Measurements from ENCODE around the gene PDGFRB. TPM values are rescaled to one million over a fixed set of nuclear protein-coding genes. Genes with fewer than 3 reads are reported as not detected.

Gene PDGFRB
- total RNA-seq, 2 experiments from 2014 or later = 0.23 to 3.0 TPM

DNA sequence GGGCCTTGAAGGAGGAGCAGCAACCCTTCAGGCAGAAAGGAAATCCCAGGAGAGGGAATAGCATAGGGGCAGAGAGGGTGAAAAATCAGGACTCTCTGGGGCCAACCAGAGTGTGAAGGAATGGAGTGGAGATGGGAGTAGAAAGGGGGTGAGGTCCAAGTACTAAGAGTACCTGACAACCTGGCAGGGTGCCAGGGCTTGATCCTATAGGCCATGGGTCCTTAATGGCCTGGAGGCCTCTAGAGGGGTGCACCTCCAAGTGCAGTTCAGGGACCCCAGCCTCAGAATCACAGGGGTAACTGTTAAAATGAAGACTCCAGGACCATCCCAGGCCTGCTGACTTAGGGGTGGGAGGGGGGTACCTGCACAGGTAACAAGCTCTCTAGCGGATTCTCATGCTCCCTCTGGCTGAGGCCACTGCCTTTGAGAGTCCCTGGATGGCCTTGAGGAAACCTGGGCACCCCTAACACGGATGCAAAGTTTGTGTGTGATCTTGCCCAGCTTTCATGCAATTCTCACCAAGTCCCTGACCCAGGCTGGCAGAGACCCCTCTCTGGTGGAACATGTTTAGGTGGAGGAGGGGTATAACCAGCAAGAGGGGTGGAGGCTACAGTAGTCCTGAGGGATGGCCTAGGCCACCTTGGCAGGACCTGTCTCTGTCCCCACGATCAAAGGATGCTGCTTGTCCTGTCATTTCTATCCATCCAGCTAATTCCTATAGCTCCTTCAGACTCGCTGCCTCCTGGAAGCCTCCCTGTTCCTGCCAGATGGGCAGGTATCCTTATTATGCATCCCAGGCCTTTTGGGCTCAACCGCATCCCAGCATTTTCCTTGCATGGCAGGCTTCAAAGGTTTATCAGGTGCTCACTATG is 51.7 kb downstream of the PDGFRB start:
- Histone ChIP-seq H3K36me3 (ENCODE audit: insufficient read depth, low read length) (no peaks in the 10 kb centered on the region), H2AFZ (ENCODE audit: low read length) (no peak overlapping the region), H3K4me1 (ENCODE audit: insufficient read depth, low read length, poor library complexity, severe bottlenecking) (no peaks in the 10 kb centered on the region), H3K9me3 (ENCODE audit: low read length) (no peaks in the 10 kb centered on the region), H3K9me2 (ENCODE audit: insufficient read depth, low read length) (no peaks in the 10 kb centered on the region), H3K4me3 (ENCODE audit: low read depth, low read length, poor library complexity, severe bottlenecking) (no peak overlapping the region), H4K20me1 (ENCODE audit: insufficient read depth, low read length) (no peaks in the 10 kb centered on the region), H3K79me2 (ENCODE audit: insufficient read depth, low read depth, low read length) (no peaks in the 10 kb centered on the region), H3K27ac (ENCODE audit: low read depth, low read length, poor library complexity, severe bottlenecking) (no peak overlapping the region), H3K4me2 (ENCODE audit: low read length) (no peak overlapping the region)
- no peak for DNase-seq (ENCODE audit: low spot score)
- intact Hi-C loops (cut with micrococcal nuclease; ENCODE audit: unreplicated experiment) = no loop called here
- ChIA-PET POLR2A (interaction anchor here (0.6 kb wide), 1 partner anchor 9 kb away, joined by 3 read pairs; no protein-coding TSS in a partner anchor), CTCF (ENCODE audit: unreplicated experiment) (no interaction called here)
- no peak for TF ChIP-seq CTCF (conservative IDR thresholded peaks at IDR 0.05; ENCODE audit: low read length)
- no peak for TF ChIP-seq EZH2phosphoT487 (IDR thresholded peaks at IDR 0.05; ENCODE audit: borderline replicate concordance, low read depth, low read length)
- BruUV-seq (replicated peaks) = no TSS peak

DNA sequence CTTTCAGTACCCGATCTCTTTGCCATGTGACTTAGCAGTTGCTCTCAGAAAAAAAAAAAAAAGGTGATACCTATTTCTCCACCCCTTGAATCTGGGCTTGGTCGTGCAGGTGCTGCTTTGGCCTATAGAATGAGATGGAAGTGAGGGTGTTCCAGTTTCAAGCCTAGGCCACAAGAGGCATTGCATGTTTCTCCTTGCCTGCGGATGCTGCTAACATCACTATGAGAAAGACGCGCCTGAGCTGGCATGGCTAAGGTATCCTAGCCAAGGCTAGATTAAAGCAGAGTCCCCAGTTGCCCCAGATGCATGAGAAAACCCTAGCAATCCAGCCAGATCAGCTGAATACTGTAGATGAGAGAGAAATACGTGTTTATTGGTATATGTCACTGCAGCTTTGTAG is 54.6 kb downstream of the PDGFRB start:
- POLR2A ChIA-PET = interaction anchor here (0.7 to 1.0 kb wide), 3 partner anchors 10 to 262 kb away, joined by 3 to 4 read pairs (median 4); partner anchors contain the start of gene CSF1R
- Histone ChIP-seq H4K20me1 (ENCODE audit: insufficient read depth, low read length) (no peaks in the 10 kb centered on the region), H3K4me1 (ENCODE audit: insufficient read depth, low read length, poor library complexity, severe bottlenecking) (no peaks in the 10 kb centered on the region), H3K4me2 (ENCODE audit: low read length) (no peak overlapping the region), H3K27ac (ENCODE audit: low read depth, low read length, poor library complexity, severe bottlenecking) (no peak overlapping the region), H3K79me2 (ENCODE audit: insufficient read depth, low read depth, low read length) (no peaks in the 10 kb centered on the region), H3K9me3 (ENCODE audit: low read length) (no peaks in the 10 kb centered on the region), H3K9me2 (ENCODE audit: insufficient read depth, low read length) (no peaks in the 10 kb centered on the region), H3K36me3 (ENCODE audit: insufficient read depth, low read length) (no peaks in the 10 kb centered on the region), H2AFZ (ENCODE audit: low read length) (no peak overlapping the region), H3K4me3 (ENCODE audit: low read depth, low read length, poor library complexity, severe bottlenecking) (no peak overlapping the region)
- no peak for DNase-seq (ENCODE audit: low spot score)
- CTCF ChIA-PET (ENCODE audit: unreplicated experiment) = no interaction called here
- no TSS peak for BruUV-seq (replicated peaks)
- intact Hi-C loops (cut with micrococcal nuclease; ENCODE audit: unreplicated experiment) = no loop called here
- TF ChIP-seq EZH2phosphoT487 (IDR thresholded peaks at IDR 0.05; ENCODE audit: borderline replicate concordance, low read depth, low read length) (no peak), CTCF (conservative IDR thresholded peaks at IDR 0.05; ENCODE audit: low read length) (no peak)

DNA sequence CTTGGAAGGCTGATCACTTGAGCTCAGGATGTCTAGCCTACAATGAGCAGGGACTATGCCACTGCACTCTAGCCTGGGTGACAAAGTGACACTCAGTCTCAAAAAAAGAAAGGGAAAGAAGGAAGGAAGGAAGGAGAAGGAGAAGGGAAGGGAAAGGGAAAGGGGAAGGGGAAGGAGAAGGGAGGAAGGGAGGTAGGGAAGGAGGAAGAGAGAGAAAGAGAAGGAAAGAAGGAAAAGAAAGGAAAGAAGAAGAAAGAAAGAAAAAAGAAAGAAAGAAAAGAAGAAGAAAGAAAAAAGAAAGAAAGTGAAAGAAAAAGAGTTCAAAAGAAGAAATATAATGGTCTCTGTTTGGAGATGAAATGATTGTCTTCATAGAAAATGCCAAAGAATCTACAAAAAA is 58.5 kb downstream of the PDGFRB start:
- no TSS peak for BruUV-seq (replicated peaks)
- H3K9me2 ChIP-seq (ENCODE audit: insufficient read depth, low read length) = no peaks in the 10 kb centered on the region
- no peaks in the 10 kb centered on the region for H4K20me1 ChIP-seq (ENCODE audit: insufficient read depth, low read length)
- H3K79me2 ChIP-seq (ENCODE audit: insufficient read depth, low read depth, low read length) = no peaks in the 10 kb centered on the region
- DNase-seq (ENCODE audit: low spot score) = no peak
- H3K9me3 ChIP-seq (ENCODE audit: low read length) = no peaks in the 10 kb centered on the region
- no peak overlapping the region for H2AFZ ChIP-seq (ENCODE audit: low read length)
- CTCF ChIA-PET (ENCODE audit: unreplicated experiment) = no interaction called here
- H3K4me3 ChIP-seq (ENCODE audit: low read depth, low read length, poor library complexity, severe bottlenecking) = no peak overlapping the region
- H3K27ac ChIP-seq (ENCODE audit: low read depth, low read length, poor library complexity, severe bottlenecking) = no peak overlapping the region
- no peak overlapping the region for H3K4me2 ChIP-seq (ENCODE audit: low read length)
- no peaks in the 10 kb centered on the region for H3K4me1 ChIP-seq (ENCODE audit: insufficient read depth, low read length, poor library complexity, severe bottlenecking)
- TF ChIP-seq CTCF (conservative IDR thresholded peaks at IDR 0.05; ENCODE audit: low read length) (no peak), EZH2phosphoT487 (IDR thresholded peaks at IDR 0.05; ENCODE audit: borderline replicate concordance, low read depth, low read length) (no peak)
- POLR2A ChIA-PET = interaction anchor here (0.7 kb wide), 1 partner anchor 728 kb away, joined by 4 read pairs; no protein-coding TSS in a partner anchor
- intact Hi-C loops (cut with micrococcal nuclease; ENCODE audit: unreplicated experiment) = no loop called here
- no peaks in the 10 kb centered on the region for H3K36me3 ChIP-seq (ENCODE audit: insufficient read depth, low read length)
